ENCODE measurements around the gene MATN4.

The MATN4 gene

DNA sequence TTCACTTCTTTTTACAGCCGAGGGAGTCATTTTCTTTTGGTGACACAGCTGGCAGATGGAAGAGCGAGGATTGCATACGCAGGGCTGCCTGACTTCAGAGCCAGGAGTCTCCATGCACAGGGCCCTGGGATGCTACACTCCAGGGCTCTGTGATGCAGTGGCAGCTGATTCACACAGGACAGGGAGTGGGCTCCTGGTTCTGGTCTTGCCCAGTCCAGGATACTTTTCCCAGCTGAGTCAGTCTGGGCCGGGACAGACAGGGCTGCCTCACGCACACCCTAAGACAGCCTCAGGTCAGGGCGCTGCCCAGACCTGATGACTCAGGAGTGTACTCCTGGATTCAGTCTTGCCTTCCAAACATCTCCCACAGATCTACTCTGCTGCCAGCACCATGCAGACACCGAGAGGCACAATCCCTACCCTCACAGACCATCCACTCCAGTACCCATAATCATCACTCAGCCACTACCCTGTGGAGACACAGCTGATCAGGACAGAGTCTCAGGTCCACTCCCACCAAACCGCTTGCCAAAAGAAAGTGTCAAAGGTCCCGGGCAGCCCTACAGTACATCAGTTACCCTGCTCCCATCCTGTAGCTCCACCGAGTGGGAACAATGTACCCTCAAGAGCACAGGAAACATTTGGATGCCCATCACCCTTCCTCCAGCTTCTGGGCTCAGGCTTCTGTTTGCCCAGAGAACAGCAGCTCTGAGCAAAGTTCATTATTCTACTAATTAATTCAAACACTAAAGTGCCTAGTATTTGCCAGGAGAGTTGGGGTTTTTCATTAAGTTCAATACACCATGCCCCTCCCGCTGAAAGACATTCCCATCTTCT is 28.6 kb upstream of the MATN4 start:
- Histone ChIP-seq H3K36me3 (ENCODE audit: insufficient read depth, low read length) (peaks cover 7% of the 10 kb centered on the region; the same call in 1 of the 2 replicates), H3K4me1 (ENCODE audit: insufficient read depth, low read length) (peaks cover 45% of the 10 kb centered on the region), H3K9me3 (ENCODE audit: control insufficient read depth, insufficient read depth, low read length) (no peaks in the 10 kb centered on the region), H3K9ac (ENCODE audit: low read depth, low read length) (no peak overlapping the region)

DNA sequence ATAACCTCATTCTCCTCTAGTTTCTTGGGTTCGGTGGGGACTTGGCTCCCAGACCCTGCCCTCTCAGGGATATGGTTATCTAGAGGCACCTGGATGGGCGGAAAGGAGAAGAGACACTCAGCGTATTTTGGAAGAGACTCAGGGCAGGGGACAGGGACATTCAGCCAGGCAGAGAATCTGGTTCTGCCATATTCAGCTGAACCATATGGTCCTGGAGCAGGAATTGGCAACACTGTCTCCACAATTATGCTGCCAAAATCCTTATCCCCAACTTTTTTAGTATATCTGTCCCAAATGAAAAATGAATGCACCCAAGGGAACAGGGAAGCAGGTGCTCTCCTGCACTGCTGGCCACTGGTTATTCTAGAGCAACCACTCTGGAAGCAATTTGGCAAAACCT is 22.4 kb upstream of the MATN4 start:
- Histone ChIP-seq H3K4me1 (ENCODE audit: insufficient read depth, low read length) (no peaks in the 10 kb centered on the region), H3K9ac (ENCODE audit: low read depth, low read length) (no peak overlapping the region), H3K36me3 (ENCODE audit: insufficient read depth, low read length) (peaks cover 21% of the 10 kb centered on the region), H3K9me3 (ENCODE audit: control insufficient read depth, insufficient read depth, low read length) (no peaks in the 10 kb centered on the region)

GRCh38 chr20:45329497-45330319 is 21.6 kb upstream of the MATN4 start:
- Histone ChIP-seq H3K9me3 (ENCODE audit: control insufficient read depth, insufficient read depth, low read length) (no peaks in the 10 kb centered on the region), H3K4me1 (ENCODE audit: insufficient read depth, low read length) (no peaks in the 10 kb centered on the region), H3K9ac (ENCODE audit: low read depth, low read length) (no peak overlapping the region), H3K36me3 (ENCODE audit: insufficient read depth, low read length) (peaks cover 21% of the 10 kb centered on the region)

GRCh38 chr20:45328451-45328850 is 20.4 kb upstream of the MATN4 start:
- H3K9me3 ChIP-seq (ENCODE audit: control insufficient read depth, insufficient read depth, low read length), result no peaks in the 10 kb centered on the region
- H3K4me1 ChIP-seq (ENCODE audit: insufficient read depth, low read length), result no peaks in the 10 kb centered on the region
- H3K9ac ChIP-seq (ENCODE audit: low read depth, low read length), result no peak overlapping the region
- H3K36me3 ChIP-seq (ENCODE audit: insufficient read depth, low read length), result peaks cover 21% of the 10 kb centered on the region

DNA sequence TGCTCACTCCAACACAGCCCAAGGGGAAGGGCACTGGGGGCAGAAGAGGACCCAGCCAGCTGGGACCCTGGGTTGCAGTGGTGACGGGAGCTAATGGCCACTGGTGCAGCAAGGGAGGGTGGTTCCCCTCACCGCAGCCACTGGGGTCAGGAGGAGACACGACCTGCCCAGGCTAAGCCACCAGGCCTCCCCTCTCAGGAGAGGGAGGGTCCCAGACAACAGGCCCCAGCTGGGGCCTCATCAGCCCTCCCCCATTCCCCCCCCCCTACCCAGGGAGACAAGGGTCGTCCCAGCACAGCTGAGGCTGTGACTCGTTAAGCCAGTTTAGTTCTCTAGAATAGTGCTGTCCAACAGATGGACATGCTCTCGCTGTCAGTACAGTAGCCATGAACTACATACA is 17.3 kb upstream of the MATN4 start:
- H3K36me3 ChIP-seq (ENCODE audit: insufficient read depth, low read length), result peaks cover 8% of the 10 kb centered on the region
- no peaks in the 10 kb centered on the region for H3K4me1 ChIP-seq (ENCODE audit: insufficient read depth, low read length)
- no peak overlapping the region for H3K9ac ChIP-seq (ENCODE audit: low read depth, low read length)
- no peaks in the 10 kb centered on the region for H3K9me3 ChIP-seq (ENCODE audit: control insufficient read depth, insufficient read depth, low read length)

DNA sequence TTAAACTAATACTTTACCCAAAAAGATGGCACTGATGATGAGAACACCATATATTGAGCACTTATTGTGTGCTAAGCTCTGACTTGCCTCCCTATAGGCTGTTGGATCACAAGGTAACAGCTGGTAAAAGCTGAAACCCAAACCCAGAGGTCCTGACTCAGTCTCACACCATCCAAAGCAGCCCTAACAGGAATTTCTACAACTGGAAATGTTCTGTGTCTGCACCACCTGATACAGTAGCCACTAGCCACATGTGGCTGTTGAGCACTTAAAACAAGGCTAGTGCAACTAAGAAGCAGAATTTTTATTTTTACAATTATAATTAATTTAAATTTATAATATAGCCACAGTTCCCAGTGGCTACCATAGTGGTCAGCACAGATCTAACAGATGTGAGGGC is 15.6 kb upstream of the MATN4 start:
- H3K9ac ChIP-seq (ENCODE audit: low read depth, low read length), result no peak overlapping the region
- H3K36me3 ChIP-seq (ENCODE audit: insufficient read depth, low read length), result peaks cover 5% of the 10 kb centered on the region
- no peaks in the 10 kb centered on the region for H3K9me3 ChIP-seq (ENCODE audit: control insufficient read depth, insufficient read depth, low read length)
- peaks cover 3% of the 10 kb centered on the region; the same call in 1 of the 2 replicates for H3K4me1 ChIP-seq (ENCODE audit: insufficient read depth, low read length)

DNA sequence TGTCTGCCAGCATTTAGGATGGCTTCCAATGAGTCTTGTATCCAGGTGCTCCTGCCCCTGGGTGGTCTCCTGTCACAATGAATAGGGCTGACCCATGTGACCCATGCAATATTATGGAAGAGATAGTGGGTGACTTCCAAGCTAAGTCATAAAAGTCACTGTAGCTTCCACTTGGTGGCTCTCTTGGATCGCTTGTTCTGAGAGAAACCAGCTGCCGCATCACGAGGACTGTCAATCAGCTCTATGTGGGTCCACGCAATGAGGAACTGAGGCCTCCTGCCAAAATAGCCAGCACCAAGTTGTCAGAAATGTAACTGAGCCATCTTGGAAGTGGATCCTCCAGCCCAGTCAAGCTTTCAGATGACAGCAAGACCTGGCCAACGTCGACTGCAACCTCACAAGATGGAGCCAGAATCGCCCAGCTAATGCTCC is 14.9 kb upstream of the MATN4 start:
- peaks cover 3% of the 10 kb centered on the region; the same call in 1 of the 2 replicates for H3K4me1 ChIP-seq (ENCODE audit: insufficient read depth, low read length)
- no peak overlapping the region for H3K9ac ChIP-seq (ENCODE audit: low read depth, low read length)
- no peaks in the 10 kb centered on the region for H3K9me3 ChIP-seq (ENCODE audit: control insufficient read depth, insufficient read depth, low read length)
- peaks cover 5% of the 10 kb centered on the region; the same call in 1 of the 2 replicates for H3K36me3 ChIP-seq (ENCODE audit: insufficient read depth, low read length)

GRCh38 chr20:45320948-45321595 is 13.0 kb upstream of the MATN4 start:
- Histone ChIP-seq H3K4me1 (ENCODE audit: insufficient read depth, low read length) (peaks cover 3% of the 10 kb centered on the region; the same call in 1 of the 2 replicates), H3K9me3 (ENCODE audit: control insufficient read depth, insufficient read depth, low read length) (no peaks in the 10 kb centered on the region), H3K9ac (ENCODE audit: low read depth, low read length) (no peak overlapping the region), H3K36me3 (ENCODE audit: insufficient read depth, low read length) (peaks cover 5% of the 10 kb centered on the region; the same call in 1 of the 2 replicates)

GRCh38 chr20:45318948-45319347 is 10.8 kb upstream of the MATN4 start:
- H3K9me3 ChIP-seq (ENCODE audit: control insufficient read depth, insufficient read depth, low read length), result no peaks in the 10 kb centered on the region
- peaks cover 3% of the 10 kb centered on the region; the same call in 1 of the 2 replicates for H3K4me1 ChIP-seq (ENCODE audit: insufficient read depth, low read length)
- no peak overlapping the region for H3K9ac ChIP-seq (ENCODE audit: low read depth, low read length)
- H3K36me3 ChIP-seq (ENCODE audit: insufficient read depth, low read length), result no peaks in the 10 kb centered on the region

DNA sequence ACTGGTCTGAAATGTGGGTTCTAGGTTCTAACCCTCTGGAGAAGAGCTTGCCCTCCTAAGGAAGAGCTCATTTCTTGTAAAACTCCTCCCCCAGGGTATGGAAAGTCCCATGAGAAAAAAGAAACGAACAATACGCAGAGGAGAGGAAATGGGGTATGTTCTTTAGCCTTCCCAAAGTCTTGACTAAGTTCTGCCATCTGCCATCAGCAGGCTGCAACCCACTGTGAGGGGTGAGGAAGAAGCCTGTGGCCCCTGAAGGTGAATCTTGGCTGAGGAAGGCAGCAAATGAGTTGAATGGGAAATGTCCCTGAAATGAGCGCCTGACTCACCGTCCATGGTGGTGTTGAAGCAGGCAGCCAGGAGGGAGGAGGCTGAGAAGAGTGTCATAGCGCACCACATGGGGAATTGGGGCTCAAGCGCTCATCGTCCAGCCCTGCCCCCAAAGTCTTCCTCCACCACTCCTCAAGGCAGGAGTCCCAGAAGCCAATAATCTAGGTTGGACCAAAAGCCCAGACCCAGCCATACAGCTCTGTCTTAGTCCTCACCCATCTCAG is 10.4 kb upstream of the MATN4 start:
- Histone ChIP-seq H3K36me3 (ENCODE audit: insufficient read depth, low read length) (no peaks in the 10 kb centered on the region), H3K9ac (ENCODE audit: low read depth, low read length) (no peak overlapping the region), H3K9me3 (ENCODE audit: control insufficient read depth, insufficient read depth, low read length) (no peaks in the 10 kb centered on the region), H3K4me1 (ENCODE audit: insufficient read depth, low read length) (peaks cover 3% of the 10 kb centered on the region; the same call in 1 of the 2 replicates)

DNA sequence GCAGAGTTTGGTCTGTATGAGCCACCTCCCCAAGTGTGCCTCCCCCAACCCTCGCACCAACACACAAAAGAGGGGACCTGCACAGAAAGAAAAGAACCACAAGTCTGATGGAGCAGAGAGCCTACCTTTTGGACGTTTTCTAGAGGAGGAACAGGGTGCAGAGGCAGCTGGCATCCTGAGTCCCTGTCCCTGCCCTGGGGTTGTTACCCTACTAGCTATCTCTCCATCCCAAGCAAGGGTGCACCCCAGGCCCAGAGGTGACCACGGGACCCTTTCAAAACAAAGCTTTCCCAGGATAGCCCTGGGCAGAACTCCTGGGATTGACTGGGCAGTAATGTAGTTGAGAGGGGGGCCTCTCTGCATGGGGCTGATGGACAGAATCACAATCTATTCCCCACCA is 9.7 kb upstream of the MATN4 start:
- H3K9me3 ChIP-seq (ENCODE audit: control insufficient read depth, insufficient read depth, low read length), result no peaks in the 10 kb centered on the region
- peaks cover 3% of the 10 kb centered on the region; the same call in 1 of the 2 replicates for H3K4me1 ChIP-seq (ENCODE audit: insufficient read depth, low read length)
- no peak overlapping the region for H3K9ac ChIP-seq (ENCODE audit: low read depth, low read length)
- H3K36me3 ChIP-seq (ENCODE audit: insufficient read depth, low read length), result no peaks in the 10 kb centered on the region

- Histone ChIP-seq H3K9me3 (ENCODE audit: control insufficient read depth, insufficient read depth, low read length) (no peaks in the 10 kb centered on the region), H3K36me3 (ENCODE audit: insufficient read depth, low read length) (no peaks in the 10 kb centered on the region), H3K4me1 (ENCODE audit: insufficient read depth, low read length) (peaks cover 3% of the 10 kb centered on the region; the same call in 1 of the 2 replicates), H3K9ac (ENCODE audit: low read depth, low read length) (no peak overlapping the region)
Observed at GRCh38 chr20:45316150-45317080, 8.3 kb upstream of the MATN4 start.

- no peaks in the 10 kb centered on the region for H3K36me3 ChIP-seq (ENCODE audit: insufficient read depth, low read length)
- no peaks in the 10 kb centered on the region for H3K9me3 ChIP-seq (ENCODE audit: control insufficient read depth, insufficient read depth, low read length)
- H3K4me1 ChIP-seq (ENCODE audit: insufficient read depth, low read length), result peaks cover 3% of the 10 kb centered on the region; the same call in 1 of the 2 replicates
Observed at GRCh38 chr20:45315672-45316071, 7.6 kb upstream of the MATN4 start.

More at GRCh38 chr20:45315672-45316071, 7.6 kb upstream of the MATN4 start:
- no peak overlapping the region for H3K9ac ChIP-seq (ENCODE audit: low read depth, low read length)
